GM19099 (cell line): ENCODE data around the gene MLLT1.

ENCODE experiments used
- POLR2A ChIP-seq: IDR thresholded peaks from 3 replicates; pipeline ENCODE4 v1.6.1; 2011; ENCODE audit warnings: low read depth; ENCODE audit not compliant: insufficient read length; ENCODE audit errors: extremely low read depth

Gene MLLT1

GRCh38 chr19:6235031-6235951 is 44.5 kb downstream of the MLLT1 start:
- no peak for TF ChIP-seq POLR2A

GRCh38 chr19:6234527-6234926 is 45.2 kb downstream of the MLLT1 start:
- no peak for TF ChIP-seq POLR2A

GRCh38 chr19:6233827-6234511 is 45.8 kb downstream of the MLLT1 start:
- no peak for TF ChIP-seq POLR2A

GRCh38 chr19:6233056-6233826 is 46.5 kb downstream of the MLLT1 start:
- TF ChIP-seq POLR2A, result no peak

- no peak for TF ChIP-seq POLR2A
Observed at GRCh38 chr19:6232601-6233055, 47.1 kb downstream of the MLLT1 start.

- no peak for TF ChIP-seq POLR2A
Observed at GRCh38 chr19:6230991-6231448, 48.8 kb downstream of the MLLT1 start.

GRCh38 chr19:6229951-6230712 is 49.6 kb downstream of the MLLT1 start:
- TF ChIP-seq POLR2A, result no peak

- TF ChIP-seq POLR2A, result no peak
Observed at GRCh38 chr19:6229216-6229913, 50.4 kb downstream of the MLLT1 start.

- no peak for TF ChIP-seq POLR2A
Observed at GRCh38 chr19:6228551-6229215, 51.1 kb downstream of the MLLT1 start.

GRCh38 chr19:6227936-6228325 is 51.8 kb downstream of the MLLT1 start:
- TF ChIP-seq POLR2A, result no peak

GRCh38 chr19:6227156-6227935 is 52.4 kb downstream of the MLLT1 start:
- TF ChIP-seq POLR2A, result no peak

- TF ChIP-seq POLR2A, result no peak
Observed at GRCh38 chr19:6226444-6227155, 53.2 kb downstream of the MLLT1 start.
